SK-N-SH treated with all-trans-retinoic acid at 6 μM for 48 hours (cell line): ENCODE data around the gene NEURL1B.

Source experiments
- ATAC-seq: fragments of 200-7000 bp; cut with Tn5 transposase; 3 replicates; pipeline ENCODE4 v1.9.1; 2020; ENCODE audit warnings: mild to moderate bottlenecking, moderate library complexity
- CSDC2 ChIP-seq: fragments of 250-450 bp; sonication (Bioruptor Pico); IDR thresholded peaks from 2 replicates; pipeline ENCODE4 v1.5.0; 2020; ENCODE audit warnings: mild to moderate bottlenecking, moderate library complexity
- ESRRG ChIP-seq: fragments of 250-450 bp; sonication (Bioruptor Pico); IDR thresholded peaks from 2 replicates; pipeline ENCODE4 v1.6.1; 2021; ENCODE audit warnings: mild to moderate bottlenecking
- GLIS3 ChIP-seq: fragments of 250-450 bp; sonication (Bioruptor Pico); IDR thresholded peaks from 2 replicates; pipeline ENCODE4 v1.5.0; 2020; ENCODE audit warnings: mild to moderate bottlenecking, moderate library complexity
- OSR1 ChIP-seq: fragments of 250-450 bp; sonication (Bioruptor Pico); IDR thresholded peaks from 2 replicates; pipeline ENCODE4 v1.8.0; 2022; ENCODE audit warnings: moderate library complexity, mild to moderate bottlenecking, inconsistent platforms
- POU6F1 ChIP-seq: fragments of 250-450 bp; sonication (Bioruptor Pico); IDR thresholded peaks from 2 replicates; pipeline ENCODE4 v1.8.0; 2021; ENCODE audit warnings: low read depth, mild to moderate bottlenecking, moderate library complexity, borderline replicate concordance
- PPARA ChIP-seq: fragments of 250-450 bp; sonication (Bioruptor Pico); IDR thresholded peaks from 2 replicates; pipeline ENCODE4 v1.5.0; 2020; ENCODE audit warnings: mild to moderate bottlenecking, borderline replicate concordance
- RARB ChIP-seq: fragments of 250-450 bp; sonication (Bioruptor Pico); IDR thresholded peaks from 2 replicates; pipeline ENCODE4 v1.8.0; 2021; ENCODE audit warnings: mild to moderate bottlenecking, moderate library complexity
- SNAI2 ChIP-seq: fragments of 250-450 bp; sonication (Bioruptor Pico); IDR thresholded peaks from 2 replicates; pipeline ENCODE4 v1.5.0; 2020; ENCODE audit warnings: mild to moderate bottlenecking, moderate library complexity
- TCF4 ChIP-seq: fragments of 250-450 bp; sonication (Bioruptor Pico); IDR thresholded peaks from 2 replicates; pipeline ENCODE4 v1.8.0; 2021; ENCODE audit warnings: mild to moderate bottlenecking, moderate library complexity, borderline replicate concordance
- TOX ChIP-seq: fragments of 250-450 bp; sonication (Bioruptor Pico); IDR thresholded peaks from 2 replicates; pipeline ENCODE4 v1.8.0; 2021; ENCODE audit warnings: mild to moderate bottlenecking, moderate library complexity, borderline replicate concordance
- TSHZ2 ChIP-seq: fragments of 250-450 bp; sonication (Bioruptor Pico); IDR thresholded peaks from 2 replicates; pipeline ENCODE4 v1.5.0; 2020; ENCODE audit warnings: mild to moderate bottlenecking, moderate library complexity
- ZC3H10 ChIP-seq: fragments of 250-450 bp; sonication (Bioruptor Pico); IDR thresholded peaks from 2 replicates; pipeline ENCODE4 v1.5.1; 2021; ENCODE audit warnings: mild to moderate bottlenecking, moderate library complexity
- ZFP3 ChIP-seq: fragments of 250-450 bp; sonication (Bioruptor Pico); IDR thresholded peaks from 2 replicates; pipeline ENCODE4 v1.5.0; 2020; ENCODE audit warnings: mild to moderate bottlenecking, moderate library complexity
- ZFP30 ChIP-seq: fragments of 450-650 bp; formaldehyde crosslinking; IDR thresholded peaks from 2 replicates; pipeline ENCODE4 v1.5.0; 2022; ENCODE audit warnings: mild to moderate bottlenecking, moderate library complexity
- ZNF565 ChIP-seq: fragments of 450-650 bp; formaldehyde crosslinking; conservative IDR thresholded peaks from 2 replicates; pipeline ENCODE4 v1.5.0; 2020; ENCODE audit warnings: low read depth, mild to moderate bottlenecking, moderate library complexity
- ZNF70 ChIP-seq: fragments of 450-650 bp; formaldehyde crosslinking; IDR thresholded peaks from 2 replicates; pipeline ENCODE4 v1.5.0; 2020; ENCODE audit warnings: mild to moderate bottlenecking, moderate library complexity
- ZNF8 ChIP-seq: fragments of 450-650 bp; formaldehyde crosslinking; IDR thresholded peaks from 2 replicates; pipeline ENCODE4 v1.5.0; 2020; ENCODE audit warnings: mild to moderate bottlenecking, moderate library complexity
- TF ChIP-seq, protein P1 (sequence below): fragments of 250-450 bp; sonication (Bioruptor Pico); IDR thresholded peaks from 2 replicates; pipeline ENCODE4 v1.8.0; 2020; ENCODE audit warnings: mild to moderate bottlenecking, moderate library complexity, borderline replicate concordance
- TF ChIP-seq, protein P2 (sequence below): fragments of 250-450 bp; sonication (Bioruptor Pico); IDR thresholded peaks from 2 replicates; pipeline ENCODE4 v1.5.1; 2021; ENCODE audit warnings: mild to moderate bottlenecking, moderate library complexity

NEURL1B gene

DNA sequence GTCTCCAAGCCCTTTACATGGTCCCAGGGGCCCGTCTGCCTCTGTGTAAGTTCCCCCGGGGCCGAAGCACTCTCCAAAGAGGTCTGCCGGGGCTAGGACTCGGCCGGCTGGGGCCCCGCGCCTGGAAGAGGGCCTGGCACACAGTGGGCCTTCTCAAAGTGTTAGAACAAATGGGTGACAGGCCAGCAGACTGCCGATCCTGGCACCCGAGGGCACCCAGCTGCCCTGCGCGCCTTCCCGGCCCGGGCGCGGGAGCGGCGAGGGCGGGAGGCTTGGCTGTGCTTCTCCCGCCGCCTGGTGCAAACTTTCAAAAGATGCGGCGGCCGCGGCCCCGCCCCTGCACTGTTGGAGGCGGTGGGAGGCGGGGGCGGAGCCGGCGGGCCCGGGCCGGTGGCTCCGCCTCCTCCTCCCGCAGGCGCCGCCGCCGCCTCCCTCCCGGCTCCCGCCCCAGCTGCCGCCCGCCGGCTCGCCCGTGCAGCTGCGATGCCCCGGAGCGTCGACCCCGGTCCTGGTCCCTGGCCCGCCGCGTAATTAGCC, at the start of gene NEURL1B:
Gene NEURL1B, plus strand, starts transcription at position 442 of the 537 bp plus-strand sequence. CDS start 144 bp downstream, outside the sequence.
- ATAC-seq: peak; percentile 87

GRCh38 chr5:172591636-172592035, 49.4 kb upstream of the NEURL1B start:
- no peak for TF ChIP-seq ZNF8 (CRISPR knock-in tag)
- no peak for TF ChIP-seq PPARA (CRISPR knock-in tag)
- TF ChIP-seq CSDC2: no peak
- TF ChIP-seq TOX (CRISPR knock-in tag): no peak
- TF ChIP-seq ZFP3: no peak
- no peak for TF ChIP-seq ZC3H10 (CRISPR knock-in tag)
- TF ChIP-seq POU6F1 (CRISPR knock-in tag): no peak
- TF ChIP-seq ZFP30 (CRISPR knock-in tag): no peak
- TF ChIP-seq SNAI2 (CRISPR knock-in tag): no peak
- no peak for TF ChIP-seq ESRRG (CRISPR knock-in tag)
- TF ChIP-seq, protein P1, sequence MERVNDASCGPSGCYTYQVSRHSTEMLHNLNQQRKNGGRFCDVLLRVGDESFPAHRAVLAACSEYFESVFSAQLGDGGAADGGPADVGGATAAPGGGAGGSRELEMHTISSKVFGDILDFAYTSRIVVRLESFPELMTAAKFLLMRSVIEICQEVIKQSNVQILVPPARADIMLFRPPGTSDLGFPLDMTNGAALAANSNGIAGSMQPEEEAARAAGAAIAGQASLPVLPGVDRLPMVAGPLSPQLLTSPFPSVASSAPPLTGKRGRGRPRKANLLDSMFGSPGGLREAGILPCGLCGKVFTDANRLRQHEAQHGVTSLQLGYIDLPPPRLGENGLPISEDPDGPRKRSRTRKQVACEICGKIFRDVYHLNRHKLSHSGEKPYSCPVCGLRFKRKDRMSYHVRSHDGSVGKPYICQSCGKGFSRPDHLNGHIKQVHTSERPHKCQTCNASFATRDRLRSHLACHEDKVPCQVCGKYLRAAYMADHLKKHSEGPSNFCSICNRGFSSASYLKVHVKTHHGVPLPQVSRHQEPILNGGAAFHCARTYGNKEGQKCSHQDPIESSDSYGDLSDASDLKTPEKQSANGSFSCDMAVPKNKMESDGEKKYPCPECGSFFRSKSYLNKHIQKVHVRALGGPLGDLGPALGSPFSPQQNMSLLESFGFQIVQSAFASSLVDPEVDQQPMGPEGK (CRISPR knock-in tag): no peak
- no peak for TF ChIP-seq TSHZ2 (CRISPR knock-in tag)
- no peak for TF ChIP-seq GLIS3 (CRISPR knock-in tag)
- TF ChIP-seq, protein P2, sequence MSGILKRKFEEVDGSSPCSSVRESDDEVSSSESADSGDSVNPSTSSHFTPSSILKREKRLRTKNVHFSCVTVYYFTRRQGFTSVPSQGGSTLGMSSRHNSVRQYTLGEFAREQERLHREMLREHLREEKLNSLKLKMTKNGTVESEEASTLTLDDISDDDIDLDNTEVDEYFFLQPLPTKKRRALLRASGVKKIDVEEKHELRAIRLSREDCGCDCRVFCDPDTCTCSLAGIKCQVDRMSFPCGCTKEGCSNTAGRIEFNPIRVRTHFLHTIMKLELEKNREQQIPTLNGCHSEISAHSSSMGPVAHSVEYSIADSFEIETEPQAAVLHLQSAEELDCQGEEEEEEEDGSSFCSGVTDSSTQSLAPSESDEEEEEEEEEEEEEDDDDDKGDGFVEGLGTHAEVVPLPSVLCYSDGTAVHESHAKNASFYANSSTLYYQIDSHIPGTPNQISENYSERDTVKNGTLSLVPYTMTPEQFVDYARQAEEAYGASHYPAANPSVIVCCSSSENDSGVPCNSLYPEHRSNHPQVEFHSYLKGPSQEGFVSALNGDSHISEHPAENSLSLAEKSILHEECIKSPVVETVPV (CRISPR knock-in tag): no peak
- TF ChIP-seq OSR1: no peak
- no peak for TF ChIP-seq ZNF565 (CRISPR knock-in tag)
- no peak for ATAC-seq

More for the DNA sequence above, at the start of gene NEURL1B:
- TF ChIP-seq TCF4 (CRISPR knock-in tag) (no peak), PPARA (CRISPR knock-in tag) (no peak), RARB (CRISPR knock-in tag) (no peak), ZNF70 (CRISPR knock-in tag) (no peak), OSR1 (no peak), ZNF8 (CRISPR knock-in tag) (no peak), SNAI2 (CRISPR knock-in tag) (no peak), ESRRG (CRISPR knock-in tag) (no peak), POU6F1 (CRISPR knock-in tag) (no peak)
- TF ChIP-seq, all 23 proteins: peak for 0

- ATAC-seq: no peak
Measured at GRCh38 chr5:172592881-172593280, 48.2 kb upstream of the NEURL1B start.

More at GRCh38 chr5:172592881-172593280, 48.2 kb upstream of the NEURL1B start:
- TF ChIP-seq POU6F1 (CRISPR knock-in tag) (no peak), ZC3H10 (CRISPR knock-in tag) (no peak), TCF4 (CRISPR knock-in tag) (no peak), CSDC2 (no peak), TOX (CRISPR knock-in tag) (no peak), SNAI2 (CRISPR knock-in tag) (no peak), TSHZ2 (CRISPR knock-in tag) (no peak)
